Pancreas (tissue), 10 donors: ENCODE measurements around the gene SDK1. TPM values are rescaled to one million over a fixed set of nuclear protein-coding genes. Genes with fewer than 3 reads are reported as not detected.

Experiments used
- ATAC-seq, 4 donors: fragments of 200-7000 bp; cut with Tn5 transposase; one replicate each; pipeline versions ENCODE4 v1.8.0 to v1.9.1; 2020; ENCODE audit warnings: mild to moderate bottlenecking in 4 of 4, moderate library complexity in 4 of 4
- DNase-seq, 6 donors: peaks; one replicate each; pipeline ENCODE4 v3.0.0-alpha.2; 2020
- FAIRE-seq: peaks from 2 replicates; lab custom pipeline; 2012; peaks lifted over from hg19 to GRCh38; lab: Jason Lieb, UNC
- H3K27ac ChIP-seq, 4 donors: fragments of 200-600 bp; sonication (generic); 1 replicate in 3 of 4; 2 replicates in 1 of 4; pipeline versions ENCODE4 v1.5.0 to v1.8.0; 2020
- H3K27me3 ChIP-seq, 4 donors: fragments of 200-600 bp; one replicate each; pipeline ENCODE4 v1.8.0; 2021
- H3K36me3 ChIP-seq, 3 donors: fragments of 200-600 bp; sonication (generic) in 1 of 3; one replicate each; pipeline versions ENCODE4 v1.5.0 to v1.8.0; 2020 to 2021
- H3K4me1 ChIP-seq, 3 donors: fragments of 200-600 bp; one replicate each; pipeline ENCODE4 v1.8.0; 2021
- H3K4me3 ChIP-seq, 4 donors: fragments of 200-600 bp; sonication (generic) in 2 of 4; one replicate each; pipeline versions ENCODE4 v1.5.0 to v1.8.0; 2020 to 2021
- H3K9me3 ChIP-seq, 4 donors: fragments of 200-600 bp; one replicate each; pipeline ENCODE4 v1.8.0; 2021
- WGBS, 2 donors: extraction: QIAGEN DNeasy Blood & Tissue Kit; methylation state at CpG; one replicate each; pipeline ENCODE4 v1.1.7; 2013; 5-methylcytosine and 5-hydroxymethylcytosine counted together
- intact Hi-C, 3 donors: fragments of 100-400 bp; cut with DNase I; formaldehyde crosslinking; loops; one replicate each; pipeline versions ENCODE4 v1.11.1 to v1.14.2; 2022
- polyA plus RNA-seq, 2 donors: library from polyadenylated mRNA; stranded (reverse); fragments of 200-250 nt; gene quantifications; one replicate each; pipeline ENCODE4 v1.2.3, GENCODE V29; 2013
- total RNA-seq, 6 donors: library from RNA; stranded (reverse); fragmentation: NEBNext Ultra II Directional in 4 of 6; extraction: Animal tissue kit (Norgen Biotek cat#: 25700) in 4 of 6; gene quantifications; one replicate each; pipeline versions ENCODE4 v1.2.1 to v1.2.4, GENCODE V29; 2021 to 2023
- TF ChIP-seq, protein P1 (sequence below), 4 donors: fragments of 200-600 bp; sonication (generic) in 3 of 4; IDR thresholded peaks; one replicate each; pipeline versions ENCODE4 v1.5.0 to v1.8.0; 2021; ENCODE audit warnings: antibody characterized with exemption in 4 of 4
- donor health status: healthy with polysubstance abuse.
- donor health status: DM: no; HTN: no; CAD: no; lungs with moderate emphysema.
- donor health status: DM: no; HTN: no; CAD: no.
- donor health status: control.
- donor health status: control.
- donor health status: Bipolar disorder and iron deficiency.
- donor health status: DM: yes; HTN: yes; CAD: no.
- donor health status: DM: no; HTN: no; CAD: no.
- donor health status: DM: no; HTN: no; CAD: no.
- donor health status: DM: yes; HTN: yes; CAD: no.

SDK1 gene
- total and polyA plus RNA-seq, 8 donors: 10.8 to 30.8 (median 19.8) TPM

DNA sequence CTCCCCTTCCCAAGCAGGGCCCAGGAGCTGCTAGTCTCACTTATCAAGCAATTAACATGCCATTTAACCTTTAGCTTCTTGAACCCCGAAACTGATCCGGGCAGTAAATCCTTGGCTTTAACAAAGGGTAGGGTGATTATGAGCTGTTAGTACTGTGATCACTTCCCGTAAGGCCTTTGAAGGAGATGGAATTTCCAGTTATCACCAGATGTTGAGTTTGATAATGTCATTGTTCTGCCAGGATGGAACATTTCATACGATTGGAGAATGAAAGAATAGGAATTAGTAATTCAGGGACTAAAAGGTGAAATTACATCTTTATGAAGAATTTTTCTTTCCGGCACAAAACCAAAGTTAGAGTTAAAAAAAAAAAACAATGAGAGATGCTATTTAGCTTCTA lies 810.1 kb downstream of the SDK1 start:
- TF ChIP-seq, protein P1, sequence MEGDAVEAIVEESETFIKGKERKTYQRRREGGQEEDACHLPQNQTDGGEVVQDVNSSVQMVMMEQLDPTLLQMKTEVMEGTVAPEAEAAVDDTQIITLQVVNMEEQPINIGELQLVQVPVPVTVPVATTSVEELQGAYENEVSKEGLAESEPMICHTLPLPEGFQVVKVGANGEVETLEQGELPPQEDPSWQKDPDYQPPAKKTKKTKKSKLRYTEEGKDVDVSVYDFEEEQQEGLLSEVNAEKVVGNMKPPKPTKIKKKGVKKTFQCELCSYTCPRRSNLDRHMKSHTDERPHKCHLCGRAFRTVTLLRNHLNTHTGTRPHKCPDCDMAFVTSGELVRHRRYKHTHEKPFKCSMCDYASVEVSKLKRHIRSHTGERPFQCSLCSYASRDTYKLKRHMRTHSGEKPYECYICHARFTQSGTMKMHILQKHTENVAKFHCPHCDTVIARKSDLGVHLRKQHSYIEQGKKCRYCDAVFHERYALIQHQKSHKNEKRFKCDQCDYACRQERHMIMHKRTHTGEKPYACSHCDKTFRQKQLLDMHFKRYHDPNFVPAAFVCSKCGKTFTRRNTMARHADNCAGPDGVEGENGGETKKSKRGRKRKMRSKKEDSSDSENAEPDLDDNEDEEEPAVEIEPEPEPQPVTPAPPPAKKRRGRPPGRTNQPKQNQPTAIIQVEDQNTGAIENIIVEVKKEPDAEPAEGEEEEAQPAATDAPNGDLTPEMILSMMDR (IDR thresholded peaks at IDR 0.05): no peak
- H3K4me1 ChIP-seq: no peaks in the 10 kb centered on the region
- intact Hi-C loops: no loop called here
- peaks cover 0 to 8% (median 0%) of the 10 kb centered on the region in 3 donors for H3K36me3 ChIP-seq
- H3K27me3 ChIP-seq: no peaks in the 10 kb centered on the region
- no peaks in the 10 kb centered on the region for H3K9me3 ChIP-seq
- H3K27ac ChIP-seq: no peak overlapping the region
- 83% methylated on average over 5 of the region's 5 CpGs for WGBS, 2 donors
- DNase-seq (no peak), FAIRE-seq (no peak), ATAC-seq (no peak)
- no peak overlapping the region for H3K4me3 ChIP-seq

DNA sequence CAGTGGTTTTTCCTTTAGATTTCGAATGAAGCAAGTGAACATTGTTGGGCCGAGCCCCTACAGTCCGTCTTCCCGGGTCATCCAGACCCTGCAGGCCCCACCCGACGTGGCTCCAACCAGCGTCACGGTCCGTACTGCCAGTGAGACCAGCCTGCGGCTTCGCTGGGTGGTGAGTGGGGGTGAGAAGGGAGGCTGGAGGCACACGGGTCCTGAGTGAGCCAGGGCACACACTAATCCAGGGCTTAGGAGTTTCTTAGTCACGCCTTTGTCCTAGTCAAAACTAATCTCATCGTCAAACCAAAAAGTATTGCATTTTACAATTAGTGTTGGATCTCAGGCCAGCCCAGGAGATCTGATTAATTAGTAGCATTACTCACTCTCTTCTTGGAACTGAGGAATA lies 812.2 kb downstream of the SDK1 start:
- H3K27me3 ChIP-seq: no peaks in the 10 kb centered on the region
- H3K4me3 ChIP-seq: no peak overlapping the region
- 95 to 97% methylated on average over 14 of the region's 14 CpGs for WGBS, 2 donors
- DNase-seq (no peak), FAIRE-seq (no peak), ATAC-seq (no peak)
- no peak overlapping the region for H3K27ac ChIP-seq
- H3K4me1 ChIP-seq: no peaks in the 10 kb centered on the region
- intact Hi-C loops: no loop called here
- no peaks in the 10 kb centered on the region for H3K9me3 ChIP-seq
- peaks cover 0 to 8% (median 0%) of the 10 kb centered on the region in 3 donors for H3K36me3 ChIP-seq
- TF ChIP-seq, protein P1 (IDR thresholded peaks at IDR 0.05): no peak

DNA sequence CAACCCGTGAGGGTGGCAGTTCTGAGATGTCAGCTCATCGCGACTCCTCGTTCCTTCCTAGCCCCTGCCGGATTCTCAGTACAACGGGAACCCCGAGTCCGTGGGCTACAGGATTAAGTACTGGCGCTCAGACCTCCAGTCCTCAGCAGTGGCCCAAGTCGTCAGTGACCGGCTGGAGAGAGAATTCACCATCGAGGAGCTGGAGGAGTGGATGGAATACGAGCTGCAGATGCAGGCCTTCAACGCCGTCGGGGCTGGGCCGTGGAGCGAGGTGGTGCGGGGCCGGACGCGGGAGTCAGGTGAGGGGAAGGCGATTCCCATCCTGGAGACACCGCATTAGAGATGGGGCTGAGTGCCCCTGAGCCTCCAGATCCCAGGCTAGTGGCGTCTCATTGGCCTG lies 812.9 kb downstream of the SDK1 start:
- FAIRE-seq (no peak), DNase-seq (no peak), ATAC-seq (no peak)
- TF ChIP-seq, protein P1 (IDR thresholded peaks at IDR 0.05): no peak
- intact Hi-C loops: no loop called here
- H3K27ac ChIP-seq: no peak overlapping the region
- peaks cover 0 to 8% (median 0%) of the 10 kb centered on the region in 3 donors for H3K36me3 ChIP-seq
- no peak overlapping the region for H3K4me3 ChIP-seq
- H3K27me3 ChIP-seq: no peaks in the 10 kb centered on the region
- H3K4me1 ChIP-seq: no peaks in the 10 kb centered on the region
- WGBS, 2 donors: 97 to 98% methylated on average over 25 of the region's 25 CpGs
- no peaks in the 10 kb centered on the region for H3K9me3 ChIP-seq

DNA sequence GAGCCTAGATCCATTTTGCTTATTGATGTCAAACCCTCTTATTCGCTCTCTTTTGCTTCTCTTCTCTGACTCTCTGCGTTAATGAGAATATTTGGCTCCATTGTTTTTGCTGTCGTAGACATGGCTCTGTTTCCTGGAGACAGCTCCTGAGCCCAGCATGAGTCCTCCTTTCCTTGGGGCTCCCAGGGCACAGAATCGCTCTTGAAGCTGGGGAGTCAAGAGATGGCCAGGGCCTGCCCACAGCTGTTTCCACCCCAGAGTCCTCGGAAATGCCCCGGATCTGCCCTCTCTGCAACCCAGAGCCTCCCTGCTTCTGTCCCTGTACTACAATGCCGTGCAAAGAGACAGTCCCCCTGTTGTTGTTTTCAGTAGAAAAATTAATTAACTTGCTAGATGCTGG lies 814.4 kb downstream of the SDK1 start:
- TF ChIP-seq, protein P1 (IDR thresholded peaks at IDR 0.05): no peak
- DNase-seq: peak in 1 of 6 donors; percentile 15
- ATAC-seq: no peak
- H3K27ac ChIP-seq: no peak overlapping the region
- WGBS, 2 donors: 93 to 96% methylated on average over 7 of the region's 7 CpGs
- H3K4me1 ChIP-seq: no peaks in the 10 kb centered on the region
- no peaks in the 10 kb centered on the region for H3K27me3 ChIP-seq
- FAIRE-seq: no peak
- H3K4me3 ChIP-seq: no peak overlapping the region
- peaks cover 0 to 8% (median 0%) of the 10 kb centered on the region in 3 donors for H3K36me3 ChIP-seq
- intact Hi-C loops: no loop called here
- H3K9me3 ChIP-seq: peaks cover 0 to 3% (median 0%) of the 10 kb centered on the region in 4 donors

DNA sequence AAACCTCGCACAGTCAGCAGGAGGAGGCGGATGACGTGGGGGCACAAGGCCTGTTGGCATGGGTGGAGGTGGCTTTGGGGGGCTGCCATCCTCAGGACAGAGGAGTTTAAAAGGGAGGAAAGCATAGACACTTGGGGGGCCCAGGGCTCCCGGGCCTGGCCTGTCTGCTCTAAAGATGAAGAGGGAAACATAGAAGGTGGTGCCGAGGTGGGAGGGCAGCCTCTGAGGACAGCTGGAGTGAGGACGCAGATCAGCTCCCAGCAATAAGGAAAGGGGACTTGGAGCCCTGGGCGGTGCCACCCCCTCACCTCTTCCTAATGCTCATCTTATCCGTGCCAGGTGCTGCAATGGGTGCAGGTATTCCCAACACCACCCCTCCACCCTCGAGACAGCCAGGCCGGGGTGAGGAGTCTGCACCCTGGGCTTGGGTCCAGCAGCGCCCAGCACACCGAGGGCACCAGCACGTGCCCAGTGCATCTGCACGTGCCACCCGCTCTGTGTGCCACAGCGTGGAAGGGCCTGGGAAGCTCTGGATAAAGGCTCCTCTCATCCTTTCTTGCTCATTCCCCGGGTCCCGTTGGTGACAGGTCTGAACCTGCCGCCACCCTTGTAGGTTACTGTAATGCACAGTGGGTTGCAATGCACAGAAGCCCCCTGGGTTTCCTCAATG lies 815.0 kb downstream of the SDK1 start:
- TF ChIP-seq, protein P1 (IDR thresholded peaks at IDR 0.05): no peak
- ATAC-seq (no peak), FAIRE-seq (no peak), DNase-seq (peak in 1 of 6 donors; percentile 43)
- no peaks in the 10 kb centered on the region for H3K4me1 ChIP-seq
- H3K36me3 ChIP-seq: peaks cover 0 to 8% (median 0%) of the 10 kb centered on the region in 3 donors
- intact Hi-C loops: no loop called here
- H3K4me3 ChIP-seq: no peak overlapping the region
- no peaks in the 10 kb centered on the region for H3K27me3 ChIP-seq
- 93 to 95% methylated on average over 19 of the region's 19 CpGs for WGBS, 2 donors
- no peak overlapping the region for H3K27ac ChIP-seq
- H3K9me3 ChIP-seq: peaks cover 0 to 4% (median 0%) of the 10 kb centered on the region in 4 donors
